HG02840 (cell line): ENCODE results near the gene FOXN3.
"Not testable (repeated sequence)": the region's sequence is repeated elsewhere in the genome, so short reads cannot be mapped to it uniquely, and the experiment has no call there.

Experiments used
- ATAC-seq: cut with Tn5 transposase; IDR thresholded peaks from one replicate; pipeline ENCODE4 v1.9.1; 2021; ENCODE audit warnings: mild to moderate bottlenecking, moderate library complexity, moderate number of reproducible peaks; ENCODE audit not compliant: unreplicated experiment, low FRiP score

Gene FOXN3

GRCh38 chr14:89258728-89259273 is 158.2 kb downstream of the FOXN3 start:
- ATAC-seq, result no peak

DNA sequence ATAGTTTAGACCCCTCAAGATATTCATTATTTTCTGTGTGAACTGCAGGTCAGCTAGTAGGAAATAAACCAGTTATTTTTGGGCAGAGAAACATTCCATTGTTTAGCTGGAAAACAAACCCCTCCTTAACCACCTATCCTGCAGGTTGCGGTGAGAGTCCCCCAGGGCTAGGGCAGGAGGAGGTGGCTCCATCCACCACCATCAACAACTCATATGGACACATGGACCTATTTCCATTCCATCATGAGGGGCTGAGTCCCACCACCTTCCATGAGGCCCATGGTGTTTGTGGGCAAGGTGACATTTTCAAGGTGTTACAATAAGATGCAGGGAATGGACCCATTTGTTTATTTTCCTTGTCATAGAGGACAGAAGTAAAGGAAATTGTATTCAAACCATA is 160.1 kb downstream of the FOXN3 start:
- no peak for ATAC-seq

GRCh38 chr14:89256283-89256682 is 160.8 kb downstream of the FOXN3 start:
- ATAC-seq, result no peak

DNA sequence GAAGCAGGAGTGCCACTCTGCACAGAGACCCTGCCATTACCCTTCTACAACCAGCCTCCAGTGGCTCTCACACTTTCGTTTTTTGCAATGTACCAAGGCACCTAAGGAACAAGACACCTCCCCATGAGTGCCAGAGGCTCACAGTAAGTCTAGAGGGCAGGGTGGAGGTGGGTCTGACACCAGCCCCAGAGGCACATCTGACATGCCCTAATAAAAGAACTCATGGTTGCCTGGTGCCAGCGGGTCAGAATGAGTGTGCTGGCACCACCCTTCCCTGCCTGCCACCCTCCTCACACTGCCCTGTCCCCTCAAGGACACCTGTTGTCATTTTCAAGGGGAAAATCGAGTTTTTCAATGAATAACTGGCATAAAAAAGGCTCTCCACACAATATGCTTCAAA is 161.2 kb downstream of the FOXN3 start:
- ATAC-seq, result no peak

DNA sequence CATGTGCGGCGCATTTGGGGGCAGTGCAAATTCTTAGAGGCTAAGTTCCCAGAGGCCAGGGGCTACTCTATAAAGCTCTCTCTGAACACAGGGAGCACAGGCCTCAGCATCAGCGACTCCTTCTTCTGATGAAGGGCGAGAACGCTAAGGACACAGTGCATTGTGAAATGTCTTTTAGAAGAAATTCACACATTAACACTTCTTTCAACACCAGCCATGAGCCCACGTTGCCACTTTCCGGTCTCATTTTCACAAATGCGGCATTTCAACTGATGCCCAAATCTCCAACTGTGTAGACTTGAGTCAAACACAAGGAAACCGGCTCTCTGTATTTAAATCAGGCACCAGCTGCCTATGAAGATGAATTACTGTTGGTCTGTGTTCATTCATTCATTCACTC is 162.0 kb downstream of the FOXN3 start:
- no peak for ATAC-seq

DNA sequence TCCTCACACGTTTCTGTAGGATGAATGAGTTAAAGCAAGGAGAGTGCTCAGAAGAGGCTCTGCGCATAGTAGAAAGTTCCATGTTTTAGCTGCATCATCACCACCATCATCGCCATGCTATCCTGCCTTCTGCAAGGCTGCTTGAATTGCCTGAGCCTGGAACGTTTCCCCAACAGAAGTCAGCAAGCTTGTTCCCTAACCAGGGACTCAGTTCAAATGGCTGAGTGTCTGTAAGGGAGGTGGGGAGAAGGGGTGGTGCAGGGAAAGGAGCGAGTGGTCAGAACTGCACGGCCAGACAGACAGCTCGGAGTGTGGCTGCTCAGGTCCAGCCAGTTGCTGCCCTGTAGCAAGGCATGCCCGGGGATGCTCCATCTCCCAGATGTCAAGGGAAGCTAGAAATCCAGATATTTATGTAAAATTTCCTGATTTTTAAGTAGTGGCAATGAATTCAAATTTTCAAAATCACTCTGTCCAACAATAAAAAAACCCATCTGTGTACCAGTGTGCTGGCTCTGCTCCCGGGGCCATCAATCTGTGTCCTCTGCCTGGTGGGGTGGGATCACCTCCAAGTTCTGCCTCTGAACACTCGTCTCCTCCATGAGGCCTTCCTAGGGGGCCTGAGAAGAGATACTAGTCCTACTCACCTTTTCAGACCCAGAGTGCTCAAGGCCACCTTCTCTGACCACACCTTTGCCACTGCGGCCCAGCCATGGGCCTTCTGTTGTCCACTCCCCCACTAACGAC is 162.7 kb downstream of the FOXN3 start:
- ATAC-seq, result no peak

DNA sequence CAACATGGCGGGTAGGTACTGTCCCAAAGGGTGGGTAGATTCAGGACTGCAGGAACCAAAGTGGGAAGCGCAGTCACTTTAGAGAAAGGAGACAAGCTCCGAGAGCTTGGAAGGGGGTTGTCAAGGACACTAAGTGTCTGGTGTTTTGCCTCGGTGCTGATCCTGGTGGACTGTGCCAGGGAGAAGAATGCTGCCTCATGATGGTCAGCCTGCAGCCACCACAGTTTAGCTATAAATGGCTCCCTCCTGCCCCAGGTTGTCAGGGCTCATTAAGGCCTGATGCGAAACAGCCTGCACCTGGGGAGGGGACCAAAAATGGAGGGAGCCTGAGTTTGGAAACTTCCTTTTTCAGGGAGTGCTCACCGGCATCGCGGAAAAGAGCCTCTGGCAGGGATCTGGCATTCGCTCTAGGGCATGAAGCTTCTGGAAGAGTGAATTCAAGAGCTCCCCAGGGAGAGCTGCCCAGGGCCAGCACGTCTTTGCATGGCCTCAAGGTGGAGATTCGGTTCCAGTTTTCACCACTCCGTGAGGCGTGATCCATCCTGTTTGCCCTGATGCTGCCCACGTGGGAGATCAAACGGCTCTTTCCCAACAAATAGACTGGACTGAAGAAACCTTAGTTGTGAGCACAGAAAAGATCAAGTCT is 164.0 kb downstream of the FOXN3 start:
- no peak for ATAC-seq

DNA sequence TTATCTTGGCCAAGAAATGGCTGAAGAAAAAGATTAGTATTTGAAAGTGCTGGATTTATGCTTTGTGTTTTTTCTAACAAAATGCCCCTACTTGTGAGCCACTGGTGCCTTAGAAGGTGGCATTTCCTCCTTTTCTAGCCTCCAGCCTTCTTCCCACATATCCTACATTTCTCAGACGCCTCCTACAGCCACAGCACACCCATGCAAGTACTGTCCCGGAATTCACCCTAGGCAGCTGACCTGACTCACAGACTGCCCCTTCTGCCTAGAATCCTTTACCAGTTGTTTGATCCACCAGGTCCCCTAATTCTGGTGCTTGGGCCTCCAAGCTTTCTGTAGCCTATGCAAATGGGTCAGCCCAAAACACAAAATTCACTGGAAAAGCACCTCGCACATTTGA is 166.0 kb downstream of the FOXN3 start:
- no peak for ATAC-seq

DNA sequence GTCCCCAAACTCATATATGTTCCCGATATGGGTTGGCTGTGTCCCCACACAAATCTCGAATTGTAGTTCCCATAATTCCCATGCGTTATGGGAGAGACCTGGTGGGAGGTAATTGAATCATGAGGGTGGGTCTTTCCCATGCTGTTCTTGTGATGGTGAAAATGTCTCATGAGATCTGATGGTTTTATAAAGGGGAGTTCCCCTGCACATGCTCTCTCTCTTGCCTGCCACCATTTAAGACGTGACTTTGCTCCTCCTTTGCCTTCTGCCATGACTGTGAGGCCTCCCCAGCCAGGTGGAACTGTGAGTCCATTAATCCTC is 166.4 kb downstream of the FOXN3 start:
- not testable (repeated sequence) for ATAC-seq

- ATAC-seq, result no peak
These were observed 166.9 kb downstream of the FOXN3 start for GRCh38 chr14:89249972-89250654.

DNA sequence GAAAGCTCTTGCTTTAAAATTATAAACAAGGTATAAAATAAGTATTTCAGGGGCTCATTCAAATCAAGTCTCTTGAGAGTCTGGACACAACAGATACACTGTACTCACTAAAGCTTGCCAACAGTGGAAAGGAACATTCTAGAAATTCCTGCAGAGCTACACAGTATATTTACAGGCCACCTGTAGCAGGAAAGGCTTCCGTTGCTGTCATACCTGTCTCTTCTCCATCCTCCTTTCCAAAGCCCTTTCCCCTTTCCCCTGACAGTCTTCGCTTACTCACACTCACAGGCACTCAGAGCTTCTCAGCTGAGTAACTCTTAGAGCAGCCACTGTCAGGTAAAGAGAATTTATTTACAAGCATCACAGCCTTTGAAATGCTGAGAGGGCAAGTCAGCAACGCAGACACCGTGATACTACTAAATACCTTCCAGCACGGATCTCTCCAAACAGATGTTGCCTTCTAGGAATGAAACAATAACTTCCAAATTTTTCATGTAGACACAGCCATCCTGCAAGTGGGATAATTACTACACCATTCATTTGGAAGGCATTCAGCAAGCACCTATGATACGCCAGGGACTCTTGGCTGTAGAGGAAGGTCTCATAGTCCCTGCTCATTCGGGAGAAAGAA is 167.9 kb downstream of the FOXN3 start:
- no peak for ATAC-seq

- no peak for ATAC-seq
These were observed 168.5 kb downstream of the FOXN3 start for GRCh38 chr14:89248411-89249064.

DNA sequence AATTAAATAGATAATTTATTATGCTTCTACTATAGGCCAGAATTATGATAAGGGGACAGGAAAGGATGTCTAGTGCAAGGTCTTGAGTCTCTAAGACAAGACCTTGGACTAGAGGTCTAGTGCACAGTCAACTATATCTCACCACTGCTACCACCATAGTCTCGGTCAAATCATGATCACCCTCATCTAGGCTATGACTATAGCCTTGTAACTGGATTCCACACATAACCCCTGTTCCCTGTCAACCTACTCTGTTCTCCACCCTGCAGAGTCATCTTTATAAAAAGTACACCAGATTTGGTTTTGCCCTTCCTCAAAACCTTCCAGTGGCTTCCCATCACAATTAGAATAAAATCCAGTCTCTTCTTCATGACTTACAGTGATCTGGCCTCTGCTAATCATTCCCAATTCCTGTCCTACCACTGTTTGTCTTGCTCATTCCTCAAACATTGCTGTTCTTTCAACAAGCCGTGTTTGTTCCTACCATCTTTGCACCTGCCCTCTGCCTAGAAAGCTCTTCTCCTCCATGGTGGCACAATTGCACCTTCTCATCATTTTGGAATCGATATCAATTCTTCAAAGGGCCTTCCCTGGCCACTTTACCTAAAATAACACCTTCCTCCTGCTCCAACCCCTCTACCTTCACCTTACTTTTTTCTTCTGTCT is 169.4 kb downstream of the FOXN3 start:
- no peak for ATAC-seq

DNA sequence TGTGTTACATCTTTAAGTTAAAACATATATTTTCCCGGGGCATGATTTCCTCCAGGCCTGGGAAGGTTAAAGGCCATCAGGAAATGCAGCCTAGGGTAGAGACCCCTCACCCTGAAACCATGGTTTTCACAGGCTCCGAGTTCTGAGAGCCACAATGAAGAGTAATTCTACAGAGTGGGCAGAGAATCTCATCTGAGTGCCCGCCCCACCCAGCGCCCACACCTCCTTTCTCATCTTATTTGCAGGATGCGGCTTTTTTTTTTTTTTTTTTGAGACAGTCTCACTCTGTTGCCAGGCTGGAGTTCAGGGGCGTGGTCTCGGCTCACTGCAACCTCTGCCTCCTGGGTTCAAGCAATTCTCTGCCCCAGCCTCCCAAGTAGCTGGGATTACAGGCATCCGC is 170.7 kb downstream of the FOXN3 start:
- no peak for ATAC-seq

GRCh38 chr14:89245802-89246201 is 171.2 kb downstream of the FOXN3 start:
- no peak for ATAC-seq

- ATAC-seq, result no peak
These were observed 172.3 kb downstream of the FOXN3 start for GRCh38 chr14:89244720-89245119.

- ATAC-seq, result no peak
These were observed 173.3 kb downstream of the FOXN3 start for GRCh38 chr14:89243741-89244140.

GRCh38 chr14:89243286-89243685 is 173.7 kb downstream of the FOXN3 start:
- ATAC-seq, result no peak

DNA sequence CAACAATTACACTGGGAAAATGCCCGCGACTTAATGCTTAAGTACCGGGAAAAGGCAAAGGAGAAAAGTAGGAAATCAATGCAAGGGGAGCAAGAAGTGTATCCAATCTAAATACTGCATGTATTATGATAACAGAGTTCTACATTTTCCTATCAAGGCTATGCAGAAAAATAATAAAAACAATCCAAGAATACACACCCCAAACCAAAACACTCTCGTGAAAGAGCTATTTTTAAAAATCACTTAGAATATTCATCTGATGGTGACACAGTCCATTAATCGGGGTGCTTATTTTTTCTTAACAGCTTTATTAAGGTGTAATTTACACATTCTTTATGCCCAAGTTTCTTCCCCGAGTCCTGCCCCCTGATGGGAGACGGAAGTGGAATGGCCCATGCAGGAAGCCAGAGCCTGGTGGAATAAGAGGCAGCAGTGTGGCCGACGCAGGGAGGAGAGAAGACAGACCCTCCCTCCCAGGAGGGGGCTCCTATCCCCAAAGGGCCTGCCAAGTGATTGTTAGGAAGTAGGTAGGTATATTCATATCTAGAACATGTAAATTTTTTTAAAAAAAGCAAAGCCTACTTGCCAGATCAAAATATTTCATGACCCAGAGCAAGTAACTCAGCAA is 174.3 kb downstream of the FOXN3 start:
- ATAC-seq, result no peak
